ENCODE measurements around the gene PPFIBP1. TPM values are rescaled to one million over a fixed set of nuclear protein-coding genes. Genes with fewer than 3 reads are reported as not detected.

The PPFIBP1 gene
- total and polyA plus RNA-seq, 10 donors, result 3.7 to 182 (median 92.4) TPM

DNA sequence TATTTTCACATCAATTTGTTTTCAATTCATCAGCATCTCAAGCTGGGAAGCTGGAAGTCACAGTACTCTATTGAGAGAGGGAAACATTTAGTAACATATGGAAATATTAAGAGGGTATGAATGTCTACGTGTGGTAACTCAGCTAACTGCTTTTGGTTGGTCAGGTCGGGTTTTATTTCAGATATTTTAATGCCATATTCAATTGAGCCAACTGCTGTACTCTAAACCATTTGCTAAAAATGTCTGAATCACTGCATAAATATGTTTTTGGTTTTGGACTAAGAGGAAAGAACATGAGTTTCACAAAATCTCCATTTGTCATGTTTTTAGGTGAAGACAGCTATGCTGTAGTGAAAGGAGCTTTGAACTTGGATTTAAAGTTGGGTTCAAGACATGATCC lies 18.9 kb upstream of the PPFIBP1 start:
- TF ChIP-seq POLR2A (IDR thresholded peaks at IDR 0.05) (no peak), POLR2AphosphoS5 (IDR thresholded peaks at IDR 0.05) (no peak), CTCF (IDR thresholded peaks at IDR 0.05 in 8 of 11, conservative IDR thresholded peaks at IDR 0.05 in 3 of 11) (no peak)
- Histone ChIP-seq H3K36me3 (no peaks in the 10 kb centered on the region), H3K27ac (no peak overlapping the region), H3K4me3 (no peak overlapping the region), H3K4me1 (no peaks in the 10 kb centered on the region), H3K27me3 (replicated peaks in 1 of 7) (no peaks in the 10 kb centered on the region), H3K9me3 (peaks cover 0 to 8% (median 0%) of the 10 kb centered on the region in 8 donors)
- WGBS, 5 donors, result 88 to 97% (median 93%) methylated on average over 2 of the region's 2 CpGs
- no peak for DNase-seq
- intact Hi-C loops (cut with DNase I; ENCODE audit: low total_unique reads), result no loop called here

DNA sequence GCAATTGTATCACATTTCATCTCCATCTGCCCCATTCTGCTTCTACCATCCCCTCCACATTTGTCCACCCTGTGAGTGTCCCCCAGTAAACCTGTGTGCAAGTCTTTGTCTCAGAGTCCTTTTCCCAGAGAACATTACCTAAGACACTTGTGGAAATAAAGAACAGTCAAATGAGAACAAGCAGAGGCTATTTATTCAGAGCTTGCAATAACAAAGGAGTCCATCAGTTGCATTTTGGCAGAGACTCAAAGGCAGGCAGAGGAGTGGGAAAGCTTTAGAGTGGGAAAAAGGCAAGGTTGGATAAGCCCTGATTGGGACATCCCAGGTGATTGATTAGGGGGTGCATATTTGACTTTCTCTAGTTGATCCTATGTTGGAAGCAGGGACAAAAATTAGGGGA lies 18.2 kb upstream of the PPFIBP1 start:
- no peaks in the 10 kb centered on the region for H3K4me1 ChIP-seq
- DNase-seq, result no peak
- H3K4me3 ChIP-seq, result no peak overlapping the region
- no peak for TF ChIP-seq POLR2A (IDR thresholded peaks at IDR 0.05)
- TF ChIP-seq CTCF (IDR thresholded peaks at IDR 0.05 in 8 of 11, conservative IDR thresholded peaks at IDR 0.05 in 3 of 11), result no peak
- no peak for TF ChIP-seq POLR2AphosphoS5 (IDR thresholded peaks at IDR 0.05)
- H3K27ac ChIP-seq, result no peak overlapping the region
- H3K9me3 ChIP-seq, result peaks cover 0 to 8% (median 0%) of the 10 kb centered on the region in 8 donors
- H3K36me3 ChIP-seq, result no peaks in the 10 kb centered on the region
- no peaks in the 10 kb centered on the region for H3K27me3 ChIP-seq (replicated peaks in 1 of 7)
- intact Hi-C loops (cut with DNase I; ENCODE audit: low total_unique reads), result no loop called here

- 93 to 96% (median 94%) methylated on average over 2 of the region's 2 CpGs for WGBS, 5 donors
- no peak for DNase-seq
- no peaks in the 10 kb centered on the region for H3K27me3 ChIP-seq (replicated peaks in 1 of 7)
- no peak overlapping the region for H3K4me3 ChIP-seq
- no peaks in the 10 kb centered on the region for H3K4me1 ChIP-seq
- TF ChIP-seq POLR2A (IDR thresholded peaks at IDR 0.05), result no peak
- no peak for TF ChIP-seq CTCF (IDR thresholded peaks at IDR 0.05 in 8 of 11, conservative IDR thresholded peaks at IDR 0.05 in 3 of 11)
- TF ChIP-seq POLR2AphosphoS5 (IDR thresholded peaks at IDR 0.05), result no peak
- no peaks in the 10 kb centered on the region for H3K36me3 ChIP-seq
- no peak overlapping the region for H3K27ac ChIP-seq
- H3K9me3 ChIP-seq, result peaks cover 0 to 8% (median 0%) of the 10 kb centered on the region in 8 donors
- intact Hi-C loops (cut with DNase I; ENCODE audit: low total_unique reads), result no loop called here
Observed at GRCh38 chr12:27506645-27507189, 17.3 kb upstream of the PPFIBP1 start.

- no peak overlapping the region for H3K27ac ChIP-seq
- H3K36me3 ChIP-seq, result no peaks in the 10 kb centered on the region
- peaks cover 0 to 8% (median 0%) of the 10 kb centered on the region in 8 donors for H3K9me3 ChIP-seq
- no peaks in the 10 kb centered on the region for H3K4me1 ChIP-seq
- no peak for DNase-seq
- intact Hi-C loops (cut with DNase I; ENCODE audit: low total_unique reads), result no loop called here
- no peak overlapping the region for H3K4me3 ChIP-seq
- no peaks in the 10 kb centered on the region for H3K27me3 ChIP-seq (replicated peaks in 1 of 7)
- WGBS, 5 donors, result 71 to 83% (median 77%) methylated on average over 5 of the region's 5 CpGs
- TF ChIP-seq POLR2A (IDR thresholded peaks at IDR 0.05) (no peak), CTCF (IDR thresholded peaks at IDR 0.05 in 8 of 11, conservative IDR thresholded peaks at IDR 0.05 in 3 of 11) (no peak), POLR2AphosphoS5 (IDR thresholded peaks at IDR 0.05) (no peak)
Observed at GRCh38 chr12:27508736-27509431, 15.1 kb upstream of the PPFIBP1 start.
